HepG2 (cell line): Measurements from ENCODE around the gene POLR1C. TPM values are rescaled to one million over a fixed set of nuclear protein-coding genes. Genes with fewer than 3 reads are reported as not detected.

ENCODE experiments used
- MTA3 ChIP-seq: sonication (generic); formaldehyde crosslinking; IDR thresholded peaks from 2 replicates; pipeline ENCODE4 v1.4.0; 2020; ENCODE audit warnings: missing genetic modification reagents
- NR3C1 ChIP-seq: sonication (generic); formaldehyde crosslinking; IDR thresholded peaks from 2 replicates; pipeline ENCODE4 v1.4.0; 2020; ENCODE audit warnings: missing genetic modification reagents
- RFX1 ChIP-seq: fragments of 450-650 bp; IDR thresholded peaks from 2 replicates; pipeline ENCODE4 v1.6.1; 2017
- ZC3H4 ChIP-seq: sonication (generic); formaldehyde crosslinking; IDR thresholded peaks from 2 replicates; pipeline ENCODE4 v1.4.0; 2020; ENCODE audit warnings: missing genetic modification reagents, borderline replicate concordance
- ZNF232 ChIP-seq: sonication (generic); formaldehyde crosslinking; IDR thresholded peaks from 2 replicates; pipeline ENCODE4 v1.4.0; 2020; ENCODE audit warnings: missing genetic modification reagents, borderline replicate concordance
- ZNF274 ChIP-seq: sonication (generic); formaldehyde crosslinking; IDR thresholded peaks from 2 replicates; pipeline ENCODE4 v1.5.1; 2020; ENCODE audit warnings: mild to moderate bottlenecking, missing genetic modification reagents
- ZNF615 ChIP-seq: sonication (generic); formaldehyde crosslinking; IDR thresholded peaks from 2 replicates; pipeline ENCODE4 v1.5.0; 2020; ENCODE audit warnings: mild to moderate bottlenecking, missing genetic modification reagents, borderline replicate concordance
- ZNF773 ChIP-seq: sonication (generic); formaldehyde crosslinking; IDR thresholded peaks from 2 replicates; pipeline ENCODE4 v1.4.0; 2020; ENCODE audit warnings: missing genetic modification reagents, borderline replicate concordance
- polyA plus RNA-seq, 8 experiments: library from polyadenylated mRNA; depleted of rRNA in 3 of 8; stranded (reverse) in 7 of 8; unstranded in 1 of 8; fragments of >200 nt; fragmentation: Illumina TruSeq in 4 of 8; extraction: Trizol in 4 of 8; gene quantifications; 2 replicates each; pipeline versions ENCODE4 v1.2.1 to v1.2.3, GENCODE V29; 2011 to 2016; ENCODE audit warnings: low read depth in 4 of 8, missing spikeins in 1 of 8, mixed read lengths in 1 of 8; ENCODE audit not compliant: insufficient read depth in 1 of 8
- total RNA-seq, 5 experiments: library from RNA; depleted of rRNA; stranded (reverse); fragments of >200 nt; fragmentation: Illumina TruSeq; extraction: Trizol; gene quantifications; 2 replicates each; pipeline ENCODE4 v1.2.3, GENCODE V29; 2016; ENCODE audit warnings: low read depth in 1 of 5
- TF ChIP-seq, protein P1 (sequence below): sonication (generic); formaldehyde crosslinking; IDR thresholded peaks from 2 replicates; pipeline ENCODE4 v1.4.0; 2020; ENCODE audit warnings: low read depth, missing genetic modification reagents
- TF ChIP-seq, protein P2 (sequence below): sonication (generic); formaldehyde crosslinking; IDR thresholded peaks from 2 replicates; pipeline ENCODE4 v1.8.1; 2023; ENCODE audit warnings: mild to moderate bottlenecking, missing genetic modification reagents
- TF ChIP-seq, protein P3 (sequence below): IDR thresholded peaks from 2 replicates; pipeline ENCODE4 v1.6.1; 2012; ENCODE audit warnings: low read length, improper control_type of control experiment
- TF ChIP-seq, protein P4 (sequence below): sonication (generic); formaldehyde crosslinking; IDR thresholded peaks from 2 replicates; pipeline ENCODE4 v1.5.0; 2020; ENCODE audit warnings: mild to moderate bottlenecking, missing genetic modification reagents
- TF ChIP-seq, protein P5 (sequence below), 2 experiments: fragments of 450-650 bp in 1 of 2; sonication (generic) in 1 of 2; formaldehyde crosslinking; IDR thresholded peaks; 2 replicates each; pipeline versions ENCODE4 v1.5.0 to v1.8.0; 2020 to 2022; ENCODE audit warnings: mild to moderate bottlenecking in 1 of 2, missing genetic modification reagents in 1 of 2
- TF ChIP-seq, protein P6 (sequence below): sonication (generic); formaldehyde crosslinking; IDR thresholded peaks from 2 replicates; pipeline ENCODE4 v1.4.0; 2020; ENCODE audit warnings: missing genetic modification reagents

POLR1C gene
- total and polyA plus RNA-seq, 2 of the 13 experiments (the other 11 are each of a cell fraction or from before 2014, with no cell fraction given): 62.6 to 72.2 TPM

DNA sequence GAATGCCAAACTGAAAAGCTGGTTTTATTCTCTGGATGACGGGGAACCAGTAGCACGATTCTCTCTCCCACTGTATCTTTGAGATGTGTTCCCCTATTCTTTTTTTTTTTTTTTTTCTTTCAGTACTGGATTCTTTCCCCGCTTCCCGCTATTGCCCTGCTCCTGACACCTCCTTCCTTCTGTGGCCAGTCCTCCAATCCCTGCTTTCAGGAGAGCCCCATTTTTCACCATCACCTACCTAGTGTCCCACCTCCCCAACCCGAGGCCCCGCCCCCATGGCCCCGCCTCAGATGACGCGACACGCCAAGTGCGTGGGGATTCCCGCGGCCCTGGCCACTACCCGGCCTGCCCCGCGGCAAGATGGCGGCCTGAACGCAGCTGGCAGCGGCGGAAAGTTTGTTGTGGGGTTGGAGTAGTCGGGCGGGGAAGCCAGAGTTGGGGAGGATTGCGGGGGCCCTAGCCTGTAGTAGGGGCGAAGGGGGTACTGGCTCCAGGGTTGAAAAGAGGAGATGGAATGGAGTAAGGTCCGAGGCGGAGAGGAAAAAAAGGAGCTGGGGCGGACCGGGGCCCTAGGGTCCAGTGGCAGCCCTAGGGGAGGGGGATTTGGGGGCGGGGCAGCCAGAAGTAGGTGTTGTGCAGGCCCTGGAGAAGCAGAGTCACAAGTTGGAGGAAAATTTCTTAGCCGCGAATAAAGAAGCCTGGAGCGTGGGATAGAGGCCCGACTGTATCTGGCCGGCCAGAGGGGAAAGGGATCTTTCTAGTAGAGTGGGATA lies 39.5 kb upstream of the POLR1C start, which contains the start of gene TJAP1 (continued):
- TF ChIP-seq, protein P1, sequence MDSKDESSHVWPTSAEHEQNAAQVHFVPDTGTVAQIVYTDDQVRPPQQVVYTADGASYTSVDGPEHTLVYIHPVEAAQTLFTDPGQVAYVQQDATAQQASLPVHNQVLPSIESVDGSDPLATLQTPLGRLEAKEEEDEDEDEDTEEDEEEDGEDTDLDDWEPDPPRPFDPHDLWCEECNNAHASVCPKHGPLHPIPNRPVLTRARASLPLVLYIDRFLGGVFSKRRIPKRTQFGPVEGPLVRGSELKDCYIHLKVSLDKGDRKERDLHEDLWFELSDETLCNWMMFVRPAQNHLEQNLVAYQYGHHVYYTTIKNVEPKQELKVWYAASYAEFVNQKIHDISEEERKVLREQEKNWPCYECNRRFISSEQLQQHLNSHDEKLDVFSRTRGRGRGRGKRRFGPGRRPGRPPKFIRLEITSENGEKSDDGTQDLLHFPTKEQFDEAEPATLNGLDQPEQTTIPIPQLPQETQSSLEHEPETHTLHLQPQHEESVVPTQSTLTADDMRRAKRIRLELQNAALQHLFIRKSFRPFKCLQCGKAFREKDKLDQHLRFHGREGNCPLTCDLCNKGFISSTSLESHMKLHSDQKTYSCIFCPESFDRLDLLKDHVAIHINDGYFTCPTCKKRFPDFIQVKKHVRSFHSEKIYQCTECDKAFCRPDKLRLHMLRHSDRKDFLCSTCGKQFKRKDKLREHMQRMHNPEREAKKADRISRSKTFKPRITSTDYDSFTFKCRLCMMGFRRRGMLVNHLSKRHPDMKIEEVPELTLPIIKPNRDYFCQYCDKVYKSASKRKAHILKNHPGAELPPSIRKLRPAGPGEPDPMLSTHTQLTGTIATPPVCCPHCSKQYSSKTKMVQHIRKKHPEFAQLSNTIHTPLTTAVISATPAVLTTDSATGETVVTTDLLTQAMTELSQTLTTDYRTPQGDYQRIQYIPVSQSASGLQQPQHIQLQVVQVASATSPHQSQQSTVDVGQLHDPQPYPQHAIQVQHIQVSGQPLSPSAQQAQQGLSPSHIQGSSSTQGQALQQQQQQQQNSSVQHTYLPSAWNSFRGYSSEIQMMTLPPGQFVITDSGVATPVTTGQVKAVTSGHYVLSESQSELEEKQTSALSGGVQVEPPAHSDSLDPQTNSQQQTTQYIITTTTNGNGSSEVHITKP: no peak
- TF ChIP-seq, protein P2, sequence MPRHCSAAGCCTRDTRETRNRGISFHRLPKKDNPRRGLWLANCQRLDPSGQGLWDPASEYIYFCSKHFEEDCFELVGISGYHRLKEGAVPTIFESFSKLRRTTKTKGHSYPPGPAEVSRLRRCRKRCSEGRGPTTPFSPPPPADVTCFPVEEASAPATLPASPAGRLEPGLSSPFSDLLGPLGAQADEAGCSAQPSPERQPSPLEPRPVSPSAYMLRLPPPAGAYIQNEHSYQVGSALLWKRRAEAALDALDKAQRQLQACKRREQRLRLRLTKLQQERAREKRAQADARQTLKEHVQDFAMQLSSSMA (CRISPR knock-in tag): 0 out of 2 replicates have a peak, but pooled peaks have one; percentile 54
- TF ChIP-seq RFX1 (no peak), ZNF274 (no peak; the same call in 1 of the 2 replicates), ZNF615 (CRISPR knock-in tag) (peak; percentile 66; the same call in 1 of the 2 replicates), ZC3H4 (no peak), MTA3 (CRISPR knock-in tag) (no peak), ZNF232 (CRISPR knock-in tag) (no peak), ZNF773 (CRISPR knock-in tag) (no peak; the same call in 1 of the 2 replicates), NR3C1 (CRISPR knock-in tag) (no peak)
- TF ChIP-seq, protein P3, sequence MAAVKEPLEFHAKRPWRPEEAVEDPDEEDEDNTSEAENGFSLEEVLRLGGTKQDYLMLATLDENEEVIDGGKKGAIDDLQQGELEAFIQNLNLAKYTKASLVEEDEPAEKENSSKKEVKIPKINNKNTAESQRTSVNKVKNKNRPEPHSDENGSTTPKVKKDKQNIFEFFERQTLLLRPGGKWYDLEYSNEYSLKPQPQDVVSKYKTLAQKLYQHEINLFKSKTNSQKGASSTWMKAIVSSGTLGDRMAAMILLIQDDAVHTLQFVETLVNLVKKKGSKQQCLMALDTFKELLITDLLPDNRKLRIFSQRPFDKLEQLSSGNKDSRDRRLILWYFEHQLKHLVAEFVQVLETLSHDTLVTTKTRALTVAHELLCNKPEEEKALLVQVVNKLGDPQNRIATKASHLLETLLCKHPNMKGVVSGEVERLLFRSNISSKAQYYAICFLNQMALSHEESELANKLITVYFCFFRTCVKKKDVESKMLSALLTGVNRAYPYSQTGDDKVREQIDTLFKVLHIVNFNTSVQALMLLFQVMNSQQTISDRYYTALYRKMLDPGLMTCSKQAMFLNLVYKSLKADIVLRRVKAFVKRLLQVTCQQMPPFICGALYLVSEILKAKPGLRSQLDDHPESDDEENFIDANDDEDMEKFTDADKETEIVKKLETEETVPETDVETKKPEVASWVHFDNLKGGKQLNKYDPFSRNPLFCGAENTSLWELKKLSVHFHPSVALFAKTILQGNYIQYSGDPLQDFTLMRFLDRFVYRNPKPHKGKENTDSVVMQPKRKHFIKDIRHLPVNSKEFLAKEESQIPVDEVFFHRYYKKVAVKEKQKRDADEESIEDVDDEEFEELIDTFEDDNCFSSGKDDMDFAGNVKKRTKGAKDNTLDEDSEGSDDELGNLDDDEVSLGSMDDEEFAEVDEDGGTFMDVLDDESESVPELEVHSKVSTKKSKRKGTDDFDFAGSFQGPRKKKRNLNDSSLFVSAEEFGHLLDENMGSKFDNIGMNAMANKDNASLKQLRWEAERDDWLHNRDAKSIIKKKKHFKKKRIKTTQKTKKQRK: no peak
- TF ChIP-seq, protein P4, sequence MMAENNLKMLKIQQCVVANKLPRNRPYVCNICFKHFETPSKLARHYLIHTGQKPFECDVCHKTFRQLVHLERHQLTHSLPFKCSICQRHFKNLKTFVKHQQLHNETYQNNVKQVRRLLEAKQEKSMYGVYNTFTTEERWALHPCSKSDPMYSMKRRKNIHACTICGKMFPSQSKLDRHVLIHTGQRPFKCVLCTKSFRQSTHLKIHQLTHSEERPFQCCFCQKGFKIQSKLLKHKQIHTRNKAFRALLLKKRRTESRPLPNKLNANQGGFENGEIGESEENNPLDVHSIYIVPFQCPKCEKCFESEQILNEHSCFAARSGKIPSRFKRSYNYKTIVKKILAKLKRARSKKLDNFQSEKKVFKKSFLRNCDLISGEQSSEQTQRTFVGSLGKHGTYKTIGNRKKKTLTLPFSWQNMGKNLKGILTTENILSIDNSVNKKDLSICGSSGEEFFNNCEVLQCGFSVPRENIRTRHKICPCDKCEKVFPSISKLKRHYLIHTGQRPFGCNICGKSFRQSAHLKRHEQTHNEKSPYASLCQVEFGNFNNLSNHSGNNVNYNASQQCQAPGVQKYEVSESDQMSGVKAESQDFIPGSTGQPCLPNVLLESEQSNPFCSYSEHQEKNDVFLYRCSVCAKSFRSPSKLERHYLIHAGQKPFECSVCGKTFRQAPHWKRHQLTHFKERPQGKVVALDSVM (CRISPR knock-in tag): 0 out of 2 replicates have a peak, but pooled peaks have one; percentile 17
- TF ChIP-seq, protein P5, sequence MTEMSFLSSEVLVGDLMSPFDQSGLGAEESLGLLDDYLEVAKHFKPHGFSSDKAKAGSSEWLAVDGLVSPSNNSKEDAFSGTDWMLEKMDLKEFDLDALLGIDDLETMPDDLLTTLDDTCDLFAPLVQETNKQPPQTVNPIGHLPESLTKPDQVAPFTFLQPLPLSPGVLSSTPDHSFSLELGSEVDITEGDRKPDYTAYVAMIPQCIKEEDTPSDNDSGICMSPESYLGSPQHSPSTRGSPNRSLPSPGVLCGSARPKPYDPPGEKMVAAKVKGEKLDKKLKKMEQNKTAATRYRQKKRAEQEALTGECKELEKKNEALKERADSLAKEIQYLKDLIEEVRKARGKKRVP (CRISPR knock-in tag; IDR thresholded peaks at IDR 0.05): peak in 1 of 2 experiments; percentile 67; a peak in 2 of 4 replicates
- TF ChIP-seq, protein P6, sequence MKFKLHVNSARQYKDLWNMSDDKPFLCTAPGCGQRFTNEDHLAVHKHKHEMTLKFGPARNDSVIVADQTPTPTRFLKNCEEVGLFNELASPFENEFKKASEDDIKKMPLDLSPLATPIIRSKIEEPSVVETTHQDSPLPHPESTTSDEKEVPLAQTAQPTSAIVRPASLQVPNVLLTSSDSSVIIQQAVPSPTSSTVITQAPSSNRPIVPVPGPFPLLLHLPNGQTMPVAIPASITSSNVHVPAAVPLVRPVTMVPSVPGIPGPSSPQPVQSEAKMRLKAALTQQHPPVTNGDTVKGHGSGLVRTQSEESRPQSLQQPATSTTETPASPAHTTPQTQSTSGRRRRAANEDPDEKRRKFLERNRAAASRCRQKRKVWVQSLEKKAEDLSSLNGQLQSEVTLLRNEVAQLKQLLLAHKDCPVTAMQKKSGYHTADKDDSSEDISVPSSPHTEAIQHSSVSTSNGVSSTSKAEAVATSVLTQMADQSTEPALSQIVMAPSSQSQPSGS (CRISPR knock-in tag): peak; percentile 35; the same call in 1 of the 2 replicates
